ENCODE measurements around the gene MASTL. TPM values are rescaled to one million over a fixed set of nuclear protein-coding genes. Genes with fewer than 3 reads are reported as not detected.

The MASTL gene
- total RNA-seq (2022) (40.2 and 40.5 TPM in 2 replicates), Bru-seq, nascent RNA (percentile 90 among the genes with signal in this experiment), BruChase-seq, experiment 1, labeled RNA remaining after a 2-hour chase (percentile 93 among the genes with signal in this experiment), BruChase-seq, experiment 2, labeled RNA remaining after a 6-hour chase (percentile 87 among the genes with signal in this experiment)
- long read RNA-seq, transcript MASTL-203 (12 exons, 3,623 nt), result minor isoform, 14 of 74 reads
- long read RNA-seq, transcript MASTL-202 (12 exons, 3,080 nt), result major isoform, 26 of 74 reads
- long read RNA-seq, partial matches to known transcripts, result 10 of 74 reads
- long read RNA-seq, other reads (novel, unspliced or antisense), result 23 of 74 reads

DNA sequence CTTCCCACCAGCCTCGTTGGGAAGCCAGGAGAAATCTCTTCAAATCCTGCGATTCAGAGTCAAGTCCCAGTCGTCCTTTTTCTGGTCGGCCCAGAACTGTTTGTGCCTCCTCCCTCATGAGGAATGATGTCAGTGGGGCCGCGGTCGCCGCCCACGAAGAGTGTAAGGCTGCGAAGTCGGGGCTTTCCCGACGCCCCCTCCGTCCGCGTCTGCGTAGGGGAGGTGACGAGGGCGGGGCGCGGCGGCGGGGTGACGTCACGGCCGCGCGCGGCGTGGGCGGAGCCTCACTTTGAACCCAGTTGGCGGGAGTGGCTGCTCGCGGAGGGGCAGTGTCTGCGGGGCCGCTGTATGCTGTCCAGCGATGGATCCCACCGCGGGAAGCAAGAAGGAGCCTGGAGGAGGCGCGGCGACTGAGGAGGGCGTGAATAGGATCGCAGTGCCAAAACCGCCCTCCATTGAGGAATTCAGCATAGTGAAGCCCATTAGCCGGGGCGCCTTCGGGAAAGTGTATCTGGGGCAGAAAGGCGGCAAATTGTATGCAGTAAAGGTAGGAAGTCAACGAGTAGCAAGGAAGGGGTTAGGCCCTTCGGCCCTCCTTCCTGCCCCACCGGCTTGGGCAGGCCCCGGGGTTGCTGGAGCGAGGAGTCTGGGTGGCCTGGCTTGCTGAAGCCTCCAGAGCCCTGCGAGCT, at the start of gene MASTL:
Gene MASTL (plus strand): TSS at position 287 of the 689 bp plus-strand sequence. CDS start 75 bp downstream, at position 362.
- POLR2A ChIA-PET, result interaction anchor here (1.0 kb wide), 2 partner anchors 9 to 55 kb away, joined by 3 read pairs; partner anchors contain the start of gene ANKRD26
- peak within 1 kb of the TSS; percentile 100 for H3K27ac Mint-ChIP-seq (ENCODE audit: unreplicated experiment)
- no peaks in the 10 kb centered on the region for H3K9me3 ChIP-seq
- H3K36me3 Mint-ChIP-seq (ENCODE audit: insufficient read depth, unreplicated experiment), result peaks cover 77% of the 10 kb centered on the region
- H3K4me3 Mint-ChIP-seq (ENCODE audit: unreplicated experiment), result peak within 1 kb of the TSS; percentile 99
- peaks cover 14% of the 10 kb centered on the region; the same call in 1 of the 2 replicates for H3K4me1 ChIP-seq
- TF ChIP-seq, protein P1, sequence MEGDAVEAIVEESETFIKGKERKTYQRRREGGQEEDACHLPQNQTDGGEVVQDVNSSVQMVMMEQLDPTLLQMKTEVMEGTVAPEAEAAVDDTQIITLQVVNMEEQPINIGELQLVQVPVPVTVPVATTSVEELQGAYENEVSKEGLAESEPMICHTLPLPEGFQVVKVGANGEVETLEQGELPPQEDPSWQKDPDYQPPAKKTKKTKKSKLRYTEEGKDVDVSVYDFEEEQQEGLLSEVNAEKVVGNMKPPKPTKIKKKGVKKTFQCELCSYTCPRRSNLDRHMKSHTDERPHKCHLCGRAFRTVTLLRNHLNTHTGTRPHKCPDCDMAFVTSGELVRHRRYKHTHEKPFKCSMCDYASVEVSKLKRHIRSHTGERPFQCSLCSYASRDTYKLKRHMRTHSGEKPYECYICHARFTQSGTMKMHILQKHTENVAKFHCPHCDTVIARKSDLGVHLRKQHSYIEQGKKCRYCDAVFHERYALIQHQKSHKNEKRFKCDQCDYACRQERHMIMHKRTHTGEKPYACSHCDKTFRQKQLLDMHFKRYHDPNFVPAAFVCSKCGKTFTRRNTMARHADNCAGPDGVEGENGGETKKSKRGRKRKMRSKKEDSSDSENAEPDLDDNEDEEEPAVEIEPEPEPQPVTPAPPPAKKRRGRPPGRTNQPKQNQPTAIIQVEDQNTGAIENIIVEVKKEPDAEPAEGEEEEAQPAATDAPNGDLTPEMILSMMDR (IDR thresholded peaks at IDR 0.05; ENCODE audit: insufficient read depth in 1 of 2, low read depth in 1 of 2, low read length in 1 of 2, severe bottlenecking in 1 of 2, unreplicated experiment in 1 of 2), result no peak
- peak within 1 kb of the TSS; percentile 52 for H3K4me3 ChIP-seq (ENCODE audit: low read depth, low read length)
- H3K9me3 Mint-ChIP-seq (ENCODE audit: unreplicated experiment), result no peaks in the 10 kb centered on the region
- peak; percentile 95 to 96 for DNase-seq
- no peaks in the 10 kb centered on the region for H3K27me3 Mint-ChIP-seq (ENCODE audit: insufficient read depth, unreplicated experiment)
- H3K36me3 ChIP-seq (ENCODE audit: control insufficient read depth, insufficient read depth, low read length), result no peaks in the 10 kb centered on the region
- peaks cover 31% of the 10 kb centered on the region for H3K4me1 Mint-ChIP-seq (ENCODE audit: low read depth, unreplicated experiment)
- no peaks in the 10 kb centered on the region for H3K27me3 ChIP-seq (replicated peaks; ENCODE audit: control insufficient read depth, insufficient read depth, low read length)
- CTCF ChIA-PET, result interaction anchor here (0.7 to 1.1 kb wide), 3 partner anchors 9 to 459 kb away, joined by 3 to 7 read pairs (median 4); no protein-coding TSS in a partner anchor
- TSS peak; percentile 50 for BruUV-seq (replicated peaks)
- intact Hi-C loops (cut with micrococcal nuclease; ENCODE audit: unreplicated experiment), result loop anchor here (2.0 kb wide), 1 partner anchor 54 kb away; the partner anchor contains the start of gene ANKRD26

DNA sequence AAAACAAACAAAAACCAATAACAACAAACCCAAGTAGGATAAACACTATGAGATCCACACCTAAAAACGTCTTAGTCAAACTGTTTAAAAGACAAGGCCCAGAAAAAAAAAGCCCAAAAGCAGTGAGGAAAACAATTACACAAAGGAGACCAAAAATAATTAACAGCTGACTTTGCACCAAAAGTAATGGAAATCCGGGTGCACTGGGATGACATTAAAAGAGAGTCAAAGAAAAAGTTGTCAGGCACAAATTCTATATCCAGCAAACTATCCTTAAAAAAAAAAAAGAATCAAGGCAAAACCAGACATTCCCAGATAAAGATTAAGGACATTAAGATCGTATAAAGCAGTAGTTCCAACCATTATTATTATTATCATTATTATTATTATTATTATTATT, 47.0 kb upstream of the MASTL start:
- Histone ChIP-seq H3K36me3 (ENCODE audit: control insufficient read depth, insufficient read depth, low read length) (peaks cover 3% of the 10 kb centered on the region), H3K4me3 (ENCODE audit: low read depth, low read length) (no peak overlapping the region), H3K9me3 (0 out of 2 replicates have a peak, but pooled peaks cover 3% of the 10 kb centered on the region), H3K4me1 (no peaks in the 10 kb centered on the region), H3K27me3 (replicated peaks; ENCODE audit: control insufficient read depth, insufficient read depth, low read length) (no peaks in the 10 kb centered on the region)
- no peaks in the 10 kb centered on the region for H3K27me3 Mint-ChIP-seq (ENCODE audit: insufficient read depth, unreplicated experiment)
- BruUV-seq (replicated peaks), result no TSS peak
- ChIA-PET POLR2A (no interaction called here), CTCF (no interaction called here)
- DNase-seq, result no peak
- H3K9me3 Mint-ChIP-seq (ENCODE audit: unreplicated experiment), result peaks cover 10% of the 10 kb centered on the region
- no peaks in the 10 kb centered on the region for H3K4me1 Mint-ChIP-seq (ENCODE audit: low read depth, unreplicated experiment)
- TF ChIP-seq, protein P1 (IDR thresholded peaks at IDR 0.05; ENCODE audit: insufficient read depth in 1 of 2, low read depth in 1 of 2, low read length in 1 of 2, severe bottlenecking in 1 of 2, unreplicated experiment in 1 of 2), result no peak
- intact Hi-C loops (cut with micrococcal nuclease; ENCODE audit: unreplicated experiment), result no loop called here
- no peak overlapping the region for H3K27ac Mint-ChIP-seq (ENCODE audit: unreplicated experiment)
- H3K4me3 Mint-ChIP-seq (ENCODE audit: unreplicated experiment), result no peak overlapping the region
- H3K36me3 Mint-ChIP-seq (ENCODE audit: insufficient read depth, unreplicated experiment), result peaks cover 56% of the 10 kb centered on the region

DNA sequence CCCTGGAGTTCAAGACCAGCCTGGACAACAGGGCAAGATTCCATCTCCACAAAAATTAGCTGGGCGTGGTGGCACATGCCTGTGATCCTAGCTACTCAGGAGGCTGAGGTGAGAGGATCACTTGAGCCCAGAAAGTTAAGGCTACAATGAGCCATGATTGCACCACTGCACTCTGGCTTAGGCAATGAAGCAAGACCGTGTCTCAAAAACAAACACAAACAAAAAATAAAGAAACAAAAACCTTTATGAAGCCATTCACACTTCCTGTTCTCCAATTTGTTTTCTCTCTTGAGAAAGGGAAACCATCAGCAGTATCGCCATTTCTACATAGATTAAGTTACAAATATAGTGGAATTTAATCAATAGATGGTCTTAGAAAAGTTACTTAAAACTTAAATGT, 20.8 kb upstream of the MASTL start:
- Histone ChIP-seq H3K4me3 (ENCODE audit: low read depth, low read length) (no peak overlapping the region), H3K4me1 (no peaks in the 10 kb centered on the region), H3K27me3 (replicated peaks; ENCODE audit: control insufficient read depth, insufficient read depth, low read length) (no peaks in the 10 kb centered on the region), H3K36me3 (ENCODE audit: control insufficient read depth, insufficient read depth, low read length) (peaks cover 3% of the 10 kb centered on the region), H3K9me3 (no peaks in the 10 kb centered on the region)
- Mint-ChIP-seq H3K36me3 (ENCODE audit: insufficient read depth, unreplicated experiment) (peaks cover 85% of the 10 kb centered on the region), H3K9me3 (ENCODE audit: unreplicated experiment) (no peaks in the 10 kb centered on the region), H3K27ac (ENCODE audit: unreplicated experiment) (no peak overlapping the region), H3K27me3 (ENCODE audit: insufficient read depth, unreplicated experiment) (no peaks in the 10 kb centered on the region), H3K4me3 (ENCODE audit: unreplicated experiment) (no peak overlapping the region), H3K4me1 (ENCODE audit: low read depth, unreplicated experiment) (peaks cover 6% of the 10 kb centered on the region)
- POLR2A ChIA-PET, result no interaction called here
- DNase-seq, result no peak
- TF ChIP-seq, protein P1 (IDR thresholded peaks at IDR 0.05; ENCODE audit: insufficient read depth in 1 of 2, low read depth in 1 of 2, low read length in 1 of 2, severe bottlenecking in 1 of 2, unreplicated experiment in 1 of 2), result no peak
- CTCF ChIA-PET, result no interaction called here
- intact Hi-C loops (cut with micrococcal nuclease; ENCODE audit: unreplicated experiment), result no loop called here
- no TSS peak for BruUV-seq (replicated peaks)

All from Caco-2 (cell line).